Measurements from ENCODE around the gene KIF26B.

KIF26B gene

DNA sequence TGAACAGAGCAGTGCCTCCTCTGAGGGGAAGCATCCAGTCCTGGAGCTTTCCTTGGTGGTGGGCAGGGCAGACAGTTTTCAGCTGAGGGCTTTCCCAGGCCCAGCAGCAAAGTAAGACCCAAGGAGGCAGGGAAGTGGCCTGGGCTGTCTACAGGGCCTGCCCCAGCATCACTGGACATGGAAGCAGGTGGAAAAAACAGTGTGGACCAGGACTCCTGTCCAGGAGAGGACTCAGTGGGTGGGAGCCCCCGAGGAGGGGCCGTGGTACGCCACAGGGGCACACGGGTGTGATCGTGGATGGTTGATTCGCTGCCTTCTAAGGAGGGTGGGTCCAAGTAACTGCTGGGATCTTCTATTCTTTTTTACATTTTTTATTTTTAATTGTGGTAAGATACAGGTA lies 387.6 kb downstream of the KIF26B start:
- DNase-seq = no peak

DNA sequence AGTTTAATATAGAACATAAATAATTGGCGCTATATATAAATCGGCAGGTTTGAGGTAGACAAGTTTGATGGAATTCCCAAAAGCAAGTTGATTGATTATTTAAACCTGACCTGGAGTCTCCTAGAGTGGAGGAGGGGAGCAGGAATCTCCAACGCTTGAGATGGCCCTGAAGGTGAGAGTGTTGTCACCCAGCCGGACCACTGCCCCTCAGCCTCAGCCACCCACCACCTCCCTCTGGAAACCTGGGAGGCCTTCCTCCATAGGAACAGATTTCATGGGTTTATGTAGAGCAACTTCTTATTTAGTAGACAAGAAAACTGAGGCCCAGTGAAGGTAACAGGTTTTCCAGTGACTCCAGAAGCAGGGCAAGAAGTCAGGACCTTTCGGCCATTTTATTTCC lies 389.5 kb downstream of the KIF26B start:
- DNase-seq = no peak

DNA sequence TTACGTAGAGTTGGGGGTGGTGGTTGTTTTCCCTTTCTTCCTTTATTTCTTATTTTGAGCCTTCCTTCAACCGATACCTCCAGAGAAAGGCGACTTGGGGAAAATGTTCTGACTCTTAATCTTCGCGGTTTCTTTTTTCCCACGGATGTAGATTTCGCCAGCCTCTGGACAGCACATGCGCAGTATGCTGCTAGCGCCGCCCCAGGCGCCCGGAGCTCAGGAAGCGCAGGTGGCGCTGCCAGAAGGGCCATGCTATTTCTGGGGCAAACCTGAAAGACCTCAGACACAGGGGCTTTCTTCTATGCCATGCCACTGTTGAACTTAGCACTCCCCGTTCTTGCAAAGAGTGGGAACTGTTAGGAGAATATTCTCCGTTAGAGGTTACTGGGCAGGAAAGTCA lies 392.1 kb downstream of the KIF26B start:
- no peak for DNase-seq

DNA sequence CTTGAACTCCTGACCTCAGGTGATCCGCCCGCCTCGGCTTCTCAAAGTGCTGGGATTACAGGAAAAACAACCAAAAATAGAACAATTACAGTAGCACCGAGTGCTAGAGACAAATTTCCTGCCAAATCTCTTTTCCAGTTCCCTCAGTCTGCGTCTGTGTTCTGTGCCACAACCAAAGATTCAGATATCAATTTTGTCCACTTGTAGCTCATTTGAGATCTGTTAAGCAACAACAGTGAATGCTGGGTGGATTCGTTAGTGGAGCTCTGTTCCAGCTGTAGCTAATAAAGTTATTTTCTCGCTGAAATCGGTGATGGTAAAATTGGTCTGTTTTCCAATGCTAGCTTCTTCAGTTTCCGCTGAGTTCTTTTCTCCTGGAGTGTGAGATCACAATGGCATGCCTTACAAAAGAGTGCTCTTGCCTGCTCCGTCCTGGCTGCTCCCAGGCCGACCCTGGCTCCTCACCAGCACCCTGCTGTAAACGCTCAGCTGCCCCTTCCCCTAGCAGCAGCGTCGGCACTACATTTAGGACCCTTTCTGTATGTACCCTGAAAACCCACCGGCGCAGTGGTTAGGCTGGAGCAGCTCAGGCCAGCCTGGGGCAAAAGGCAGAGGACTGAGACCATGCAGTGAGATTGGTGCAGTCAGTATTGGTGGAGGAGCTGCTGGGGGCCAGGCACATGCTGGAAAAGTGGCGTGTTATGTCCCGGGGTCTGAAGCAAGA lies 395.4 kb downstream of the KIF26B start:
- no peak for DNase-seq

DNA sequence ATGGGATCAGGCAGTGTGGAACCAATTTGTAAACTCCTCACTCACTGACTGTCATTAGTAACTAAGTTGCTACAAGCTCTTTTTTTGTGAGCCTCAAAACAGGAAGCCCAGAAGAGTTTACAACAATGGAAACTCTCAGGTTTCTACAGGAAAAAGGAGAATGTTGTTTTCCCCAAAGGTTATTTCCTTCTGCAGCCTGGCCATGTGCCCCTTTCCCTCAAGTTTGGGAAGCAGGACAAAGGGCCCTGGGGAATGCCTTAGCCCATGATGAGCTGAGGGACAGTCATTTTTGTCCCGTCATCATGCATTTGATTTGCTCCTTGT lies 395.9 kb downstream of the KIF26B start:
- DNase-seq = no peak

GRCh38 chr1:245551536-245551935 lies 396.8 kb downstream of the KIF26B start:
- no peak for DNase-seq

DNA sequence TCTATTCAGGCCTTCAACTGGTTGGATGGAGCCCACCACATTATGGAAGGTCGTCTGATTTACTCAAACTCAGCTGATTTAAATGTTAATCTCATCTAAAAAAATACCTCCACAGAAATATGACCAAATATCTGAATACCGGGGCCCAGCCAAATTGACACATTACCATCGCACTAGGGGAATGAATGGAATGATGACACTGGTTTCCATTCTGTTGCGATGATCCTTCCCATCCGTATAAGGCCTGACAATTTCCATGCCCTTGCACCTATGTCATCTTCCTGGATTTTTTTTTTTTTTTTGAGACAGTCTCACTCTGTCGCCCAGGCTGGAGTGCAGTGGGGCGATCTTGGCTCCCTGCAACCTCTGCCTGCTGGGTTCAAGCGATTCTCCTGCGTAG lies 397.5 kb downstream of the KIF26B start:
- DNase-seq = no peak

DNA sequence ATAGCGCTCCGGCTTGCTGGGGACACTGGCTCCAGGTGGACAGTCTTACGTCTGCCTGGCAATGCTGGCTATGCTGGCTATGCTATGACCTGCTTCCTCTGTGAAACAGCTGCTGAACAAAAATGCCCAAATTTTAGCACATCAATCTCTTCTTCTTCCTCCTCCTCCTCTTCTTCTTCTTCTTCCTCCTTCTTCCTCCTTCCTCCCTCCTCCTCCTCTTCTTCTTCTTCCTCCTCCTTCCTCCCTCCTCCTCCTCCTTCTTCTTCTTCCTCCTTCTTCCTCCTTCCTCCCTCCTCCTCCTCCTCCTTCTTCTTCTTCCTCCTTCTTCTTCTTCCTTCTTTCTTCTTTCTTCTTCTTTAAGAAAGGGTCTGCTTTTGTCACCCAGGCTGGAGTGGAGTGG lies 401.3 kb downstream of the KIF26B start:
- no peak for DNase-seq

- DNase-seq = no peak
Observed at GRCh38 chr1:245558069-245558468, 403.3 kb downstream of the KIF26B start.

DNA sequence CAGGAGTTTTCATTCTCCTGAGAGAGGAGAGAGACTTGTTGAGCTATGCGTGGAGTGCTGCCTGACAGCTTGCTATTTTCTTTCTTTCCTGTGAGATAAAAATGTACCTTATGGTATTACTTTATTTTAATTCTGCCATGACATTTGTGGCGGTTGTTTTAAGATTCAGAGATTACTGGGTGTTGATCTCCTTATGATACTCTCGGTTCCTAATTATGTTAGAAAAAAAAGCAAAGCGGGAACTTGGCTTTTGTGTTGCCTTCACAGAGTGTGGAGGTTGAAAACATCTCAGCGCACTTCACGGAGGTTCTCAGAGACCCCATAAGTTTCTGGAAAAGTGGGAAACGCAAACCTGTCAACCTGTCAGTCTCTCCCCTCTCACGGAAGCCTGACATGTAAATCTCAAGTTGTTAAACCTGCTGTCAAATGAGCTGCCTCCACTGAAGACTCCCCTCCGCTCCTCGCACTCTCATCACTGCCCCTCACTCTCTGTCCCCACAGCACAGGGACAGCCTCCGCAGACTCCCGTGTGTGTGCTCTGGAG lies 405.6 kb downstream of the KIF26B start:
- DNase-seq = no peak

- DNase-seq = no peak
Observed at GRCh38 chr1:245561665-245562234, 407.0 kb downstream of the KIF26B start.

- no peak for DNase-seq
Observed at GRCh38 chr1:245566134-245566533, 411.3 kb downstream of the KIF26B start.

DNA sequence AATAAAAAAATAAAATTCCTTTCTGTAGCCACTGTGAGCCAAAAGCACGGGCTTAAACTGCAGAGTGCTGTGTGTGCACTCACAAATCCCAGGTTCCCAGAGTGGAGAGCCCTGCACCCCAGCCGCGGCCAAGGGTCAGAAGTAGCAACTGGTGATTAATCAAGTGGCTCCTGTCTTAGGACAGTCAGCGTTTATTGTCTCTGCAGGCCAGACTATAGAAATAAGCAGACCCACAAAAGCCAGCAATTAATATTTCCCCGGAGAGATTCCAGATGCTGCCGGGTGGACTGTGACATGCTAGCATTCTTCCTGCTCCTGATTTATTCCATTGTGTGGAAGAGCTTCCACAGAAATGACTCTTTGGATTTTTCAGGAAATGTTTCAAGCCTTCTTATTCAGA lies 412.2 kb downstream of the KIF26B start:
- no peak for DNase-seq

DNA sequence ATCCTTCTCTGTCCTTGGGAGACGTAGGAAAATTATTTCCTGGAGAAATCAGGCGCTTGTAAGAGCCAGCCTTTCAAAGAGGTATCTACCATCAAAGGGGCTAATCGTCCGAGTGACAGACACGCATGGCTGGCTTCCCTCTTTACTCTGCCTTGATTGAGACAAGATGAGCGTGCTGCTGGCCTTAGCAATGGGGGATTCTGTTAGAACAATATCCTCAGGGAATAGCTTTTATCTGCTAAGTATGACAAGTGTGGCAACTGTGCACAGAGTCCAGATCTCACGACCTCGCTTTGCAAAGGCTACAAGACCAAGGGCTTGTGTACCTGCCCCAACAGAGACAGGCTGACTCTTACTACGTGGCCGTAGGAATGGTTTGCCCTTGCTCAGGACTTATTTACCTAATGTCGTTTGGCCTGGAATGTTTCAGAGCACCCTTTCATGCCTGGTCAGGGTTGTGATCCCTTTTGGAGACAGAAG lies 417.1 kb downstream of the KIF26B start:
- no peak for DNase-seq

DNA sequence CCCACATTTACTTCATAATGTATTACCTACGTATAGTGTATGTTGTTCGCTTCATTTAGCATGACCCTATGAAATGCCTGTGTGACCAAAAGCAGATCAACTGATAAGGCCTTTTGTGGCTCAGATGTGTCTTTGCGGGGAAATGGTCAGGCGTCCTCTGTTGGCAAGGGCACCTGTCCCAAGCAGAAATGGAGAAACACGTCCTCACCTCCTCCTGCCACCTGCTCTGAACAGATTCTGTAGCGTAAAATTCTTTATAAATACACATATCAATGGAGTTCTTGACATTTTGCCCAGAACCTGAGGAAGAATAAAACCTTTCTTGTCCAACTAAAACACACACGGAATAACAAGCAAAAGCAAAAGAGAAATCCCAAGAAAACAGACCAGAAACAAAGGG lies 417.9 kb downstream of the KIF26B start:
- no peak for DNase-seq

DNA sequence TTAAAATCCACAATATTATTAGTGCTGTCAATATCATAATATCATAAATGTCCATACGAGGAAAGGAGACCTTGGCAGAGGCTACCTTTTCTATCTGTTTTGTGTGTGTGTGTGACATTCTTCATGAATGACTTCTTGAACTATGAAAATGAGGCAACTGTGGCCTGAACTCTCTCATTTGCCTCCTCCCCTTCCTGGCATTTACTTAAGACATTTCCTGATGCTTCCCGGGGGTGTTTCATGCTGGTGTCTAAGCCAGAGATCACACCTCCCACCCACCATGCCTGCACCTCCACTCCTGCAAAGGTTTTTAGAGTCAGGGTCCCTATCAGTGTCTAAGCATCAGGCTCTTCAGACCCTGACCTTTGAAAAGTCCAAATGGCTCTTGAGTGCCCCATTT lies 420.9 kb downstream of the KIF26B start:
- DNase-seq = no peak

DNA sequence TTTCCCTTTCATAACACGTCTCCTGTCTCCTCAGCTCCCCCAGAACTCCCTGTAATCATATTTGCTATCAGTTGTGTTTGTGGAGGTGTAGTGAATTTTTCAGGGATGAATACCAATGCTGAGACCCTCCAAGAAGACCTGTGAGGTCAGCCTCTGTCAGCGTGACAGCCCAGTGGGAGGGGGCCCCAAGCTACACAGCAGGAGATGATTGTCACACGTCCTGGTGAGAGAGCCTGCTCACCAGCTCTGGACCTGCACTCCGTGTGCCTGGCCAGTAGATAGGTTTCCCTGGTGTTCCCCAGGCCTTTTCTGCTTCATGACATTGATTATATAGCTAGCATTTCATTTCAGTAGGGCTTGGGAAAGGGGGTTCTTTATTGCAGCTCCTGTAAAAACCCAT lies 421.5 kb downstream of the KIF26B start:
- DNase-seq = no peak

DNA sequence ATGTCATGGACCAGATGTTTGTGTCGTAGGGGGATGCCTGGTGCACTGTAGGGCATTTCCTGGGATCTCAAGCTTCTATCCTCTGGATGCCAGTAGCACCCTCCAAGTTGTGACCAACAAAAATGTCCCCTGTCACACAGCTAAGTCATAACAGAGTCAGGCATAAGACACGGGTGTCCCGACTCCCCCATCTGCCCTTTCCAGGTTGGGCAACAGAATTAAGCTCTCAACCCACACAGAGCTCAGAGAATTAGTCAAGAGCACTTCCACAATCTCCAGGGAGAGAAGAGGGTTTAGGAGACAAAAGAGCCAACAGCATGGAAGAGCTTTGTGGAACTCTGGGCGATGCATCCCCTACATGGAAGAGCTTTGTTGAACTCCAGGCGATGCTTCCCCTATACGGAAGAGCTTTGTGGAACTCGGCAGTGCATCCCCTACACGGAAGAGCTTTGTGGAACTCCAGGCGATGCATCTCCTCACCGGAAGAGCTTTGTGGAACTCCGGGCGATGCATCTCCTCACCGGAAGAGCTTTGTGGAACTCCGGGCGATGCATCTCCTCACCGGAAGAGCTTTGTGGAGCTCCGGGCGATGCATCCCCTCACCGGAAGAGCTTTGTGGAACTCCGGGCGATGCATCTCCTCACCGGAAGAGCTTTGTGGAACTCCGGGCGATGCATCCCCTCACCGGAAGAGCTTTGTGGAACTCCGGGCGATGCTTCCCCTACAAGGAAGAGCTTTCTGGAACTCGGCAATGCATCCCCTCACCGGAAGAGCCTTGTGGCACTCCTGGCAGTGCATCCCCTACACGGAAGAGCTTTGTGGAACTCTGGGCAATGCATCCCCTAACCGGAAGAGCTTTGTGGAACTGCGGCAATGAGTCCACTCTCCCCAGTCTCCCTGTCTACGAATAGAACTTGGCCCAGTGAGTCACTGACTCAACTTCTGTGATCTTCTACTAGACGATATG lies 422.7 kb downstream of the KIF26B start:
- DNase-seq = no peak

GRCh38 chr1:245578308-245578707 lies 423.5 kb downstream of the KIF26B start:
- no peak for DNase-seq

GRCh38 chr1:245578771-245579170 lies 424.0 kb downstream of the KIF26B start:
- DNase-seq = no peak

DNA sequence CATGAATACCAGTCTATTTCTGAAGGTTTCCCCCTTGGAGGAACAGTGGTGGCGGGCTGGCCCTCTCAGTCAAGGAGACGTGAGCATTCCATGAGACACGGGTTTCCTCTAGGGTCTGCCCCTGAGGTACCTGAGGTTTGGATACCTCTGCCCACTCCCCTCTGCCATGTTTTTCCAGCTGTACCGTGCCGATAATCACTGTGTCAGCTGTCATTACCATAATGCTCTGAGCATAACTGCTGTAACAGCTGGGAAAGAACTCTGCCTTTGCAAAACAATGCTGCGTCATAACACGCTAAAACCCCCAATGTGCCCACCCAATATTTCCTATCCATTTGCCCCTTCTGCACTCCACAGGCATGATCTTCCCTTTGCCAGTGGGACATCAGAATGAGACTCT lies 425.1 kb downstream of the KIF26B start:
- no peak for DNase-seq

- no peak for DNase-seq
Observed at GRCh38 chr1:245580651-245581050, 425.9 kb downstream of the KIF26B start.

GRCh38 chr1:245582026-245582425 lies 427.2 kb downstream of the KIF26B start:
- DNase-seq = no peak

- DNase-seq = no peak
Observed at GRCh38 chr1:245583081-245583480, 428.3 kb downstream of the KIF26B start.

All from NCI-H2029 treated with DMSO at 0.1 percent for 48 hours (cell line).